PC-3 (cell line): ENCODE data around the gene ATAD3A. TPM values are rescaled to one million over a fixed set of nuclear protein-coding genes. Genes with fewer than 3 reads are reported as not detected.
"Not testable (repeated sequence)": the region's sequence is repeated elsewhere in the genome, so short reads cannot be mapped to it uniquely, and the experiment has no call there.

Experiments used
- ATAC-seq: fragments of 200-7000 bp; cut with Tn5 transposase; 2 replicates; pipeline ENCODE4 v1.9.1; 2020; ENCODE audit warnings: mild to moderate bottlenecking, moderate library complexity
- BruUV-seq: library from RNA; stranded (reverse); fragments of 400-500 nt; replicated peaks from 2 replicates; lab custom pipeline; 2021; lab: Mats Ljungman, UMichigan
- CTCF ChIA-PET: fragments of 300-600 bp; sonication (Branson Sonifier 250); formaldehyde crosslinking; loops from one replicate; lab custom pipeline; 2022; ENCODE audit warnings: antibody characterized with exemption; lab: Charles Lee
- POLR2A ChIA-PET: fragments of 300-600 bp; sonication (Branson Sonifier 250); formaldehyde crosslinking; loops from one replicate; lab custom pipeline; 2022; ENCODE audit warnings: antibody characterized with exemption; ENCODE audit not compliant: unreplicated experiment; lab: Charles Lee
- DNase-seq: peaks from one replicate; pipeline ENCODE4 v3.0.0-alpha.2; 2015
- H2AFZ ChIP-seq: fragments of 300-600 bp; sonication (generic); 2 replicates; pipeline ENCODE4 v1.6.0; 2016; ENCODE audit warnings: antibody characterized with exemption, low read length
- H3F3A ChIP-seq: fragments of 300-600 bp; sonication (generic); one replicate; pipeline ENCODE4 v1.6.0; 2017; ENCODE audit warnings: antibody characterized with exemption, low read length, control low read depth, mild to moderate bottlenecking; ENCODE audit not compliant: unreplicated experiment
- H3K27ac ChIP-seq: fragments of 300-600 bp; sonication (generic); 2 replicates; pipeline ENCODE4 v1.5.1; 2016; ENCODE audit warnings: mild to moderate bottlenecking, low read length
- H3K27me3 ChIP-seq: fragments of 300-600 bp; sonication (generic); 2 replicates; pipeline ENCODE4 v1.6.1; 2016; ENCODE audit warnings: low read length, mixed read lengths
- H3K36me3 ChIP-seq: fragments of 300-600 bp; sonication (generic); 2 replicates; pipeline ENCODE4 v1.6.1; 2016; ENCODE audit warnings: low read depth, mixed run types, low read length, mixed read lengths
- H3K4me1 ChIP-seq: fragments of 300-600 bp; sonication (generic); 2 replicates; pipeline ENCODE4 v1.5.1; 2016; ENCODE audit warnings: low read length; ENCODE audit not compliant: insufficient read depth
- H3K4me2 ChIP-seq: fragments of 300-600 bp; sonication (generic); 2 replicates; pipeline ENCODE4 v1.6.0; 2016; ENCODE audit warnings: low read length
- H3K4me3 ChIP-seq: fragments of 300-600 bp; sonication (generic); 2 replicates; pipeline ENCODE4 v1.5.1; 2016; ENCODE audit warnings: mild to moderate bottlenecking, low read length, mixed read lengths
- H3K79me2 ChIP-seq: fragments of 300-600 bp; sonication (generic); 2 replicates; pipeline ENCODE4 v1.6.1; 2017; ENCODE audit warnings: low read length, mixed read lengths
- H3K9ac ChIP-seq: fragments of 300-600 bp; sonication (generic); 2 replicates; pipeline ENCODE4 v1.6.0; 2016; ENCODE audit warnings: mild to moderate bottlenecking, low read length
- H3K9me2 ChIP-seq: fragments of 300-600 bp; sonication (generic); replicated peaks from 2 replicates; pipeline ENCODE4 v1.6.1; 2016; ENCODE audit warnings: mixed run types, low read length, mixed read lengths
- H3K9me3 ChIP-seq: fragments of 300-600 bp; sonication (generic); 2 replicates; pipeline ENCODE4 v1.6.1; 2016; ENCODE audit warnings: low read length, mixed read lengths
- H4K20me1 ChIP-seq: fragments of 300-600 bp; sonication (generic); 2 replicates; pipeline ENCODE4 v1.6.1; 2016; ENCODE audit warnings: low read length, mixed read lengths
- EZH2 ChIP-seq: fragments of 300-600 bp; sonication (generic); IDR thresholded peaks from one replicate; pipeline ENCODE4 v1.6.1; 2017; ENCODE audit warnings: antibody characterized with exemption, mild to moderate bottlenecking, low read length; ENCODE audit not compliant: unreplicated experiment
- EZH2phosphoT487 ChIP-seq: fragments of 300-600 bp; sonication (generic); IDR thresholded peaks from 2 replicates; pipeline ENCODE4 v1.6.1; 2018; ENCODE audit warnings: mild to moderate bottlenecking, antibody characterized with exemption, low read length, borderline replicate concordance
- intact Hi-C: fragments of 100-400 bp; cut with micrococcal nuclease; formaldehyde crosslinking; loops from 2 replicates; pipeline ENCODE4 v1.9.0; 2023
- total RNA-seq: library from RNA; depleted of rRNA; stranded (reverse); fragments of >200 nt; gene quantifications from 2 replicates; pipeline ENCODE4 v1.2.3, GENCODE V29; 2014
- TF ChIP-seq, protein P1 (sequence below): fragments of 300-600 bp; sonication (generic); conservative IDR thresholded peaks from 2 replicates; pipeline ENCODE4 v1.5.1; 2017; ENCODE audit warnings: antibody characterized with exemption, low read depth, mild to moderate bottlenecking, low read length

Gene ATAD3A
- total RNA-seq, 1 experiment from 2014 or later: 186 TPM

DNA sequence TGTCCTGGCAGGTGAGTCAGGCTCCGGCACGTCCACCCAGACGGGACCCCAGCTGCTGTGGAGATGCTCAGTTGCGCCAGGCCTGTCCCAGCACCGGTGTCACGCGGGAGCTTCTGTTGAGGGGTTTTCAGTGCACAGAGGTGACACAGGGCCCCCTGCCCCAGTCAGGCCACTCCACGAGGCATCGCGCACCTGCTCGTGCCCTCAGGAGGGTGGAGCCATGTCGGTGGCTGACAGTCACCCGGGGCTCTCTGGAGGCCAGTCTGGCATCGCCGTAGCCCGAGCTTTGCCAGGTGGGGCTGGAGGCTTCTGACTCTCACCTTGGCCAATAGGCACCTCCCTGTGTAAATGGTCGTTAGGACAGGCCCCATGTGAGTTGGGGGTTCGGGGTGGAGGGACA is 17.4 kb downstream of the ATAD3A start:
- DNase-seq (no peak), ATAC-seq (no peak)
- Histone ChIP-seq H3K27me3 (no peaks in the 10 kb centered on the region), H3K79me2 (no peaks in the 10 kb centered on the region), H4K20me1 (no peaks in the 10 kb centered on the region), H3K4me2 (no peak overlapping the region), H3K9me3 (no peaks in the 10 kb centered on the region), H3K9ac (no peak overlapping the region), H2AFZ (no peak overlapping the region), H3F3A (no peaks in the 10 kb centered on the region), H3K36me3 (peaks cover 52% of the 10 kb centered on the region), H3K4me3 (no peak overlapping the region), H3K4me1 (no peaks in the 10 kb centered on the region), H3K27ac (no peak overlapping the region), H3K9me2 (no peaks in the 10 kb centered on the region)
- TF ChIP-seq EZH2phosphoT487: no peak
- TF ChIP-seq EZH2: no peak
- TF ChIP-seq, protein P1, sequence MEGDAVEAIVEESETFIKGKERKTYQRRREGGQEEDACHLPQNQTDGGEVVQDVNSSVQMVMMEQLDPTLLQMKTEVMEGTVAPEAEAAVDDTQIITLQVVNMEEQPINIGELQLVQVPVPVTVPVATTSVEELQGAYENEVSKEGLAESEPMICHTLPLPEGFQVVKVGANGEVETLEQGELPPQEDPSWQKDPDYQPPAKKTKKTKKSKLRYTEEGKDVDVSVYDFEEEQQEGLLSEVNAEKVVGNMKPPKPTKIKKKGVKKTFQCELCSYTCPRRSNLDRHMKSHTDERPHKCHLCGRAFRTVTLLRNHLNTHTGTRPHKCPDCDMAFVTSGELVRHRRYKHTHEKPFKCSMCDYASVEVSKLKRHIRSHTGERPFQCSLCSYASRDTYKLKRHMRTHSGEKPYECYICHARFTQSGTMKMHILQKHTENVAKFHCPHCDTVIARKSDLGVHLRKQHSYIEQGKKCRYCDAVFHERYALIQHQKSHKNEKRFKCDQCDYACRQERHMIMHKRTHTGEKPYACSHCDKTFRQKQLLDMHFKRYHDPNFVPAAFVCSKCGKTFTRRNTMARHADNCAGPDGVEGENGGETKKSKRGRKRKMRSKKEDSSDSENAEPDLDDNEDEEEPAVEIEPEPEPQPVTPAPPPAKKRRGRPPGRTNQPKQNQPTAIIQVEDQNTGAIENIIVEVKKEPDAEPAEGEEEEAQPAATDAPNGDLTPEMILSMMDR: no peak
- CTCF ChIA-PET: no interaction called here
- POLR2A ChIA-PET: no interaction called here
- BruUV-seq: no TSS peak
- intact Hi-C loops: no loop called here

DNA sequence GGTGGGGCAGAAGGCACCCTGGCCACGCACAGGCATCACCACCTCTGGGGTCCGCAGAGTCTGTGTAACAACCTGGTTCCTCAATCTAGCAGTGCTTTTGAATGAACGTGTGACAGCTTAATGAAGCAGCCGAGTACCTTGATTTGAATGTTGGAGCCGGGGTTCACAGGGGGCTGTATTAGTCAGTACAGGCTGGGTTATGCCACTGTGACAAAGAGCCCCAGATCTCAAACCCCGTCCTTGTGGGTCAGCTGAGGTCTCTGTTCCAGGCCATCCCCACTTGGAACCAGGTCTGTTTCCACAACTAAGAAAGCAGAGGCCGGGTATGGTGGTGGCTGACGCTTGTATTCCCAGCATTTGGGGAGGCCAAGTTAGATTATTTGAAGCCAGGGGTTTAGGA is 18.0 kb downstream of the ATAD3A start:
- Histone ChIP-seq H2AFZ (no peak overlapping the region), H3K9me2 (no peaks in the 10 kb centered on the region), H3K36me3 (peaks cover 52% of the 10 kb centered on the region), H3K9me3 (no peaks in the 10 kb centered on the region), H3K27ac (no peak overlapping the region), H3K27me3 (no peaks in the 10 kb centered on the region), H3K4me1 (no peaks in the 10 kb centered on the region), H3K9ac (no peak overlapping the region), H3K79me2 (no peaks in the 10 kb centered on the region), H4K20me1 (no peaks in the 10 kb centered on the region), H3F3A (no peaks in the 10 kb centered on the region), H3K4me3 (no peak overlapping the region), H3K4me2 (no peak overlapping the region)
- no peak for DNase-seq
- ChIA-PET POLR2A (no interaction called here), CTCF (no interaction called here)
- BruUV-seq: no TSS peak
- no peak for TF ChIP-seq EZH2
- no peak for TF ChIP-seq EZH2phosphoT487
- ATAC-seq: no peak
- intact Hi-C loops: no loop called here

DNA sequence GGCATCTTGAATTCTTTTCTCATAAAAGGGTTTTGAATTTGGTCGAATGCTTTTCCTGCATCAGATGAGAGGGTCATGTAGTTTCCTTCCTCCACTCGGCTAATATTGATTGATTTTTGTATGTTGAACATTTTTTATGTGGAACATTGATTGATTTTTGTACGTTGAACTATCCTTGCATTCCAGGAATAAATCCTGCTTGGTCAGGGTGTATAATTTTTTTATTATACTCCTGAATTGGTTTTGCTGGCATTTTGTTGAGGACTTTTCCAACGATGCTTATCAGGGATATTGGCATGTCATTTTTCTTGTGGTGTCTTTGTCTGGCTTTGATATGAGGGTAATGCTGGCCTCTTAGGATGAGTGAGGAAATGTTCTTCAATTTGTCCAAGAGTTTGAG is 20.0 kb downstream of the ATAD3A start:
- no peaks in the 10 kb centered on the region for H4K20me1 ChIP-seq
- no peaks in the 10 kb centered on the region for H3F3A ChIP-seq
- no peak for DNase-seq
- intact Hi-C loops: no loop called here
- BruUV-seq: no TSS peak
- ChIA-PET CTCF (no interaction called here), POLR2A (no interaction called here)
- H3K4me3 ChIP-seq: no peak overlapping the region
- no peaks in the 10 kb centered on the region for H3K27me3 ChIP-seq
- no peak overlapping the region for H3K27ac ChIP-seq
- ATAC-seq: no peak
- H3K4me1 ChIP-seq: no peaks in the 10 kb centered on the region
- H3K36me3 ChIP-seq: peaks cover 45% of the 10 kb centered on the region
- TF ChIP-seq, protein P1: no peak
- no peak for TF ChIP-seq EZH2
- TF ChIP-seq EZH2phosphoT487: no peak
- H3K9me3 ChIP-seq: no peaks in the 10 kb centered on the region
- no peak overlapping the region for H3K4me2 ChIP-seq
- no peaks in the 10 kb centered on the region for H3K9me2 ChIP-seq
- H2AFZ ChIP-seq: no peak overlapping the region
- H3K79me2 ChIP-seq: no peaks in the 10 kb centered on the region
- no peak overlapping the region for H3K9ac ChIP-seq

DNA sequence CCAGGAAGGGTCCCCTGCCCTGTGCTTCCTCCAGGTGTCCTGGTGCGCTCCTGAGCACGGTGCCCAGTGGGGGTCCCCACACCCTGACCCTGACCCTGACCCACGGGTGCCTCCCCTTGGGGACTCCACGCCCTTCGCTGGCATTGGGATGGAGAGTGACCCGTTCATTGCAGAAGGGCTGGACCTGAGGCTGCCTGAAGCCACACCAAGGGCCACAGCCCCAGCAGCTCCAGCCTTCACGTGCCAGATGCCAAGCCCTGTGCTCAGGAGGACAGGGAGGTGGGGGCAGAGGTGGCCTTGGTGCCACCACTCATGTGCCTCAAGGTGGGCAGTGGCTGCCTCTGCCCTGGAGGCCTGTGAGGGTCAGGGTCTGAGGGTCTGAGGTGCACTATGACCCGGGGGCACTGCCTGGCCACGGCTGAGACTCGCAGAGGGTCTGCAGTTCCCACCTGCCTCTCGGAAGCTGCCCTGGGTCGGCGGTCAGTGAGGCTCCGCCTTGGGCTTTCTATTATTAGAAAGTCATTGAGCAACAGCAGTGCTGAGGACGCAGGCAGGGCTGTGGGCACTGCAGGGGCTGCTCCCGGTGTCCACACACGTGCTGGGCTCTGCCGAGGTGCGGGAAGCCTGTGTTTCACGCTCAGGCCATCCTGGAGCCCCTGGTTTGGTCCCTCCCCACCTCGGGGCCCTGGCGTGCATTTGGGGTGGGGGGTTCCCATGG is 21.4 kb downstream of the ATAD3A start:
- H3K27me3 ChIP-seq, H3K9me3 ChIP-seq, H3K4me2 ChIP-seq, H3K9me2 ChIP-seq, H3K4me1 ChIP-seq, CTCF ChIA-PET, H2AFZ ChIP-seq, BruUV-seq, DNase-seq, H4K20me1 ChIP-seq, POLR2A ChIA-PET, intact Hi-C loops, H3K9ac ChIP-seq, H3K79me2 ChIP-seq, H3K4me3 ChIP-seq, H3F3A ChIP-seq, H3K27ac ChIP-seq, ATAC-seq: not testable (repeated sequence)
- H3K36me3 ChIP-seq: peaks cover 32% of the 10 kb centered on the region

DNA sequence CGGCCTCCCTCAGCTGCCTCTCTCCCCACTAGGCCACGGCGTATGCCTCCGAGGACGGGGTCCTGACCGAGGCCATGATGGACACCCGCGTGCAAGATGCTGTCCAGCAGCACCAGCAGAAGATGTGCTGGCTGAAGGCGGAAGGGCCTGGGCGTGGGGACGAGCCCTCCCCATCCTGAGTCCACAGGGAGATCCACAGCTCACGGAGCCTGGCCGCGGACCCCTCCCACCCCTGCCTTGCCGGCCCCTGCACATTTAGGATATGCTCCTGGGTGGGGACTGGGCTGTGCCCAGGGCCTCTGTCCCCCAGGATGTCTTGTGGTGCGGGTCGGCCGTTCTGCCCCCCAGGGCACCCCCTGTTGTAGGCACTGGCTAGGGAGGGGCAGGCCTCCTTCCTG is 21.9 kb downstream of the ATAD3A start:
- DNase-seq, H3K4me1 ChIP-seq, CTCF ChIA-PET, H3K27me3 ChIP-seq, BruUV-seq, H3F3A ChIP-seq, H3K9me2 ChIP-seq, H3K4me3 ChIP-seq, H3K79me2 ChIP-seq, POLR2A ChIA-PET, H3K9me3 ChIP-seq, H3K9ac ChIP-seq, intact Hi-C loops, H3K4me2 ChIP-seq, H3K27ac ChIP-seq, H2AFZ ChIP-seq, H4K20me1 ChIP-seq: not testable (repeated sequence)
- ATAC-seq: peak; percentile 2; the same call in 1 of the 2 replicates
- peaks cover 26% of the 10 kb centered on the region for H3K36me3 ChIP-seq
